Measurements from ENCODE around the gene S100A7A.

The S100A7A gene

DNA sequence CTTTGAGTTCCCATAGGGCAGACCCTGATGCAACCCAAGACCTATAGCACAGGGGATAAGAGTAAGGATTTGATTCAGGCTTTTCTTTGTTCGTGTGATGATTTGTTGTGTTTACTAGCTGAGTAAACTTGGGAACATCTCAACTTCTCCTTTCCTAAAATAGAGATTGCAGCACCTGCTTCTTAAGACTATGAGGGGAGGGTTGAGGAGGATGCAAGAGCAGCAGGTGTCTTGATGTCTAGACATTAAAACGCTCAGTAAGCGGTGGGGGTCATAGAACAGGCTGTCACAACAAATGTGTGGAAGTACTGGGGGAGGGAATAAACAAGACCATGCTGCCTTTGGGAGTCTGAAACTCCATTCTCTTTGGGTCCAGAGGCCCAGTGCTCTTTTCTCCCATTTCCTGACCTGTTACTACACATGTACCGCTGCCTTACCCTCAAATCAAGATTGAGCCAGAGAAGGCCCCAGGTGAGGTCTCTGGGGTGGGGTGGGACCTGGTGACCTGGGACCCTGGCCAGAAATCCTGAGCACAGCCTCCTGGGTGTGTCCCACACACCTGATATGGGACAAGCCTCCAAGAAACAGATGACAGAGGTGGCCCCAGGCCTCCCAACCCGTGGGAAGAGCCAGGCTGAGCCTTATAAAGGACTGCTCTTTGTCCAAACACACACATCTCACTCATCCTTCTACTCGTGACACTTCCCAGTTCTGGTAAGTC, at the start of gene S100A7A:
S100A7A (plus strand) TSS at position 671 of the 721 bp plus-strand sequence. CDS start 1,563 bp downstream, outside the sequence.
- Histone ChIP-seq H3K4me1 (ENCODE audit: control insufficient read depth in 1 of 2, insufficient read depth in 2 of 2, low read length in 2 of 2) (no peaks in the 10 kb centered on the region), H3K27ac (ENCODE audit: low read depth, low read length) (no peak within 1 kb of the TSS), H3K9ac (ENCODE audit: low read depth in 1 of 2, low read length in 2 of 2) (no peak within 1 kb of the TSS), H3K9me3 (ENCODE audit: control insufficient read depth in 1 of 2, low read length in 2 of 2) (no peaks in the 10 kb centered on the region), H3K4me3 (ENCODE audit: low read depth in 1 of 2, low read length in 2 of 2) (no peak within 1 kb of the TSS), H3K27me3 (ENCODE audit: control insufficient read depth in 1 of 2, insufficient read depth in 2 of 2, low read length in 2 of 2) (no peaks in the 10 kb centered on the region), H3K36me3 (ENCODE audit: control insufficient read depth in 1 of 2, insufficient read depth in 2 of 2, low read length in 2 of 2) (no peaks in the 10 kb centered on the region)

DNA sequence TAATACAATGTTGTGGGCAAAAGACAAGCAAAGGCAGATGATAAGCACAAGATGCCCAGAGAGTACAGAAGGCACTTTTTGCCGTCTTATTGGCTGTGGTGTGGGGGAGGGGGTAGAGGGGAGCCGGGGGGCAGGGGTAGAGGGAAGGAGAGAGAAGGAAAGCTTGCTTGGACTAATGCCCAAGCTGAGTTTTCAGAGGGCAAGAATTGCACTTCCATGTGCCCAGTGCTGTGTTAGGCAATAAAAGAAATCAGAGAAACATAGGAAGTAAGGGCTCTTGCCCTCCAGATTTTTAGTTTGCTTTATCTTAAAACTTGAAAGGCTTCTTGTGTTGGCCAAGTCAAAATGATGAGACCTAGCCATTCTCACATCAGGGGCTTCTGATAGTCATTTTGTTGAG, 49.2 kb upstream of the S100A7A start:
- Histone ChIP-seq H3K4me1 (ENCODE audit: control insufficient read depth in 1 of 2, insufficient read depth in 2 of 2, low read length in 2 of 2) (no peaks in the 10 kb centered on the region), H3K27me3 (ENCODE audit: control insufficient read depth in 1 of 2, insufficient read depth in 2 of 2, low read length in 2 of 2) (peaks cover 0 to 3% of the 10 kb centered on the region in 2 donors), H3K27ac (ENCODE audit: low read depth, low read length) (no peak overlapping the region), H3K36me3 (ENCODE audit: control insufficient read depth in 1 of 2, insufficient read depth in 2 of 2, low read length in 2 of 2) (no peaks in the 10 kb centered on the region), H3K9ac (ENCODE audit: low read depth in 1 of 2, low read length in 2 of 2) (no peak overlapping the region), H3K4me3 (ENCODE audit: low read depth in 1 of 2, low read length in 2 of 2) (no peak overlapping the region), H3K9me3 (ENCODE audit: control insufficient read depth in 1 of 2, low read length in 2 of 2) (no peaks in the 10 kb centered on the region)

DNA sequence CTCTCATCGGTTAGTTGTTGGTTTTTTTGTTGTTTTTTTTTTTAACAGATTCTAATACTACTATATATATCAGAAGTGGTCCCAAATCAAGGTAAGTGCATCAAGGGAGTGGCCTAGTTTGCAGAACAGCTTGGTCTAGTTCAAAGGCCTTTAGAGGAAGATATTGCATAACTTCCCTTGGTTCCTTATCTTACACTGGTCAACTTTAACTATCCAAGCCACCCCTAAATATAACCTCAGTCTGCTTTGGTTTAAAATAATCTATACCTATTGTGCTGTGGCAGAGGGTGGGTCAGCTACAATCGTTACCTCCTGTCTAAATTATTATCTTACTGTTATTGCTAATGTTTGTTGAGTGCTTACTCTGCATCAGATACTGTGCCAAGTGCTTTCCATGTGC, 47.8 kb upstream of the S100A7A start:
- Histone ChIP-seq H3K9me3 (ENCODE audit: control insufficient read depth in 1 of 2, low read length in 2 of 2) (no peaks in the 10 kb centered on the region), H3K27me3 (ENCODE audit: control insufficient read depth in 1 of 2, insufficient read depth in 2 of 2, low read length in 2 of 2) (peaks cover 0 to 3% of the 10 kb centered on the region in 2 donors), H3K36me3 (ENCODE audit: control insufficient read depth in 1 of 2, insufficient read depth in 2 of 2, low read length in 2 of 2) (no peaks in the 10 kb centered on the region), H3K4me3 (ENCODE audit: low read depth in 1 of 2, low read length in 2 of 2) (no peak overlapping the region), H3K9ac (ENCODE audit: low read depth in 1 of 2, low read length in 2 of 2) (no peak overlapping the region), H3K27ac (ENCODE audit: low read depth, low read length) (no peak overlapping the region), H3K4me1 (ENCODE audit: control insufficient read depth in 1 of 2, insufficient read depth in 2 of 2, low read length in 2 of 2) (no peaks in the 10 kb centered on the region)

DNA sequence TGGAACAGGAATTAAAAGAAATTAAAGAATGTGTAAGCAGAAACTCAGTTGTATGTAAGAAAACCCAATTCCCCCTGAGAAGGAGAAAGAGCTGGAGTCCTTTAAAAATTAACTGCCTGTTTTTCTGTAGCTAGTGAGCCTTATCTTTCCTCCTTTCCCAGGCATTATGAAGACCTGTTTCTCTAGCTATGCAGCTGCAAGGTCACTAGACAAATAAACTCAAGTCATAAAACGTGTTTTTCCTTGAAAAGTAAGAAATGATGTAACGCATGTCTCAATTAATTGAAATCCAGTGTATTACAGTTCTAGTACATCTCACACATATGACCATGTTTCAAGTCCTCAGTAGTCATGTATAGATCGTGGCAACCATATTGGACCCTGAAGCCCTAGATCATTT, 46.2 kb upstream of the S100A7A start:
- H3K27ac ChIP-seq (ENCODE audit: low read depth, low read length), result no peak overlapping the region
- H3K9ac ChIP-seq (ENCODE audit: low read depth in 1 of 2, low read length in 2 of 2), result no peak overlapping the region
- peaks cover 0 to 3% of the 10 kb centered on the region in 2 donors for H3K27me3 ChIP-seq (ENCODE audit: control insufficient read depth in 1 of 2, insufficient read depth in 2 of 2, low read length in 2 of 2)
- no peak overlapping the region for H3K4me3 ChIP-seq (ENCODE audit: low read depth in 1 of 2, low read length in 2 of 2)
- no peaks in the 10 kb centered on the region for H3K9me3 ChIP-seq (ENCODE audit: control insufficient read depth in 1 of 2, low read length in 2 of 2)
- H3K36me3 ChIP-seq (ENCODE audit: control insufficient read depth in 1 of 2, insufficient read depth in 2 of 2, low read length in 2 of 2), result no peaks in the 10 kb centered on the region
- no peaks in the 10 kb centered on the region for H3K4me1 ChIP-seq (ENCODE audit: control insufficient read depth in 1 of 2, insufficient read depth in 2 of 2, low read length in 2 of 2)

DNA sequence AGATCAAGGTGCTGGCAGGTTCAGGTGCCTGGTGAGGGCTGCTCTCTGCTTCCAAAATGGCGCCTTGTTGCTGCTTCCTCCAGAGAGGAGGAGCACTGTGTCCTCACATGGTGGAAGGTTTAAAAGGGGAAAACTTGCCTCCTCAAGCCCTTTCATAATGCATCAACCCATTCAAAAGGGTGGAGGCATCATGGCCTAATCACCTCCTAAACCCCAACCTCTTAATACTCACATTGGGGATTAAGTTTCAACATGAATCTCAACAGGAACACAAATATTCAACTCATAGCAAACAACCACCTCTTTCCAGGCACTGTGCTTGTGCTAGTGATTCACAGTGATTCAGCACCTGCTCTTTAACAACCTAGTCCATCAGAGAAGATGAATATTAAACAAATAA, 45.1 kb upstream of the S100A7A start:
- H3K27ac ChIP-seq (ENCODE audit: low read depth, low read length), result no peak overlapping the region

DNA sequence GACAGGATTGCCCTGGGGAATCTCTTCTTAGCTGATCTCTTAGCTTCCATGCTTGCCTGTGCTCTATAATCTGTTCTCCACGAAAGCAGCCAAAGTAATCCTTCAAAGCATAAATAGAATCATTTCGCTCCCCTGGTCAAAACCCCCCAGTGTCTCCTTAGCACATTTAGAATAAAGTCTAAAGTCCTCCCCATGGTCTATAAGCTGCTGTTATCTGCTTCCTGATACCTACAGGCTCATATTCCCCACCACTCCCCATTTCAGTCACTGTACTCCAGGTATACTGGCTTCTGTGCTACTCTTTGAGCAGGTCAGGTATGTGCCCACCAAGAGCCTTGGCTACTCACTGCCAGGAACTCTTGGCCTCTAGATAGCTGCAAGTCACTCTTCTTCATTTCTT, 43.7 kb upstream of the S100A7A start:
- H3K9ac ChIP-seq (ENCODE audit: low read depth in 1 of 2, low read length in 2 of 2), result no peak overlapping the region
- no peak overlapping the region for H3K4me3 ChIP-seq (ENCODE audit: low read depth in 1 of 2, low read length in 2 of 2)
- peaks cover 0 to 6% of the 10 kb centered on the region in 2 donors for H3K27me3 ChIP-seq (ENCODE audit: control insufficient read depth in 1 of 2, insufficient read depth in 2 of 2, low read length in 2 of 2)
- H3K27ac ChIP-seq (ENCODE audit: low read depth, low read length), result no peak overlapping the region
- H3K4me1 ChIP-seq (ENCODE audit: control insufficient read depth in 1 of 2, insufficient read depth in 2 of 2, low read length in 2 of 2), result no peaks in the 10 kb centered on the region
- no peaks in the 10 kb centered on the region for H3K9me3 ChIP-seq (ENCODE audit: control insufficient read depth in 1 of 2, low read length in 2 of 2)
- no peaks in the 10 kb centered on the region for H3K36me3 ChIP-seq (ENCODE audit: control insufficient read depth in 1 of 2, insufficient read depth in 2 of 2, low read length in 2 of 2)

More for the DNA sequence above, 45.1 kb upstream of the S100A7A start:
- Histone ChIP-seq H3K4me3 (ENCODE audit: low read depth in 1 of 2, low read length in 2 of 2) (no peak overlapping the region), H3K9ac (ENCODE audit: low read depth in 1 of 2, low read length in 2 of 2) (no peak overlapping the region), H3K27me3 (ENCODE audit: control insufficient read depth in 1 of 2, insufficient read depth in 2 of 2, low read length in 2 of 2) (peaks cover 0 to 3% of the 10 kb centered on the region in 2 donors), H3K9me3 (ENCODE audit: control insufficient read depth in 1 of 2, low read length in 2 of 2) (no peaks in the 10 kb centered on the region), H3K4me1 (ENCODE audit: control insufficient read depth in 1 of 2, insufficient read depth in 2 of 2, low read length in 2 of 2) (no peaks in the 10 kb centered on the region), H3K36me3 (ENCODE audit: control insufficient read depth in 1 of 2, insufficient read depth in 2 of 2, low read length in 2 of 2) (no peaks in the 10 kb centered on the region)

DNA sequence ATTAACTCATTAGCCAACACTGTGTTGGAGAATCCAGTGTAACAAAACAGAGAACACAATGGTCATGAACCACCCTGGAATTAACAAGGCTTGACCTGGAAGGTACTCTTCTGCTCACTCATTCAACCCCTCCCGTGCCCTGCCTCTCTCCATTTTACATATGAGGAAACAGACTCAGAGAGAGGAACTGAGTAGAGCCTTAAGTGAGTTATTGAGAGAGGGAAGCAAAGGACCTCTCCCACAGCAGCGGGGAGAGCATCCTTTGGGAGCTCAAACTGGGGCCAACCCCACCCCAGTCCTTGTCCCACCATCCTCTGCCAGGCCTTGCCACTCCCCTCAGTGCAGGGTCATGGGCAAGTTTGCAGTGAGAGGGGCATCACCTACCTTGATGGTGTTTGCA, 42.2 kb upstream of the S100A7A start:
- Histone ChIP-seq H3K4me1 (ENCODE audit: control insufficient read depth in 1 of 2, insufficient read depth in 2 of 2, low read length in 2 of 2) (no peaks in the 10 kb centered on the region), H3K27me3 (ENCODE audit: control insufficient read depth in 1 of 2, insufficient read depth in 2 of 2, low read length in 2 of 2) (peaks cover 0 to 6% of the 10 kb centered on the region in 2 donors), H3K4me3 (ENCODE audit: low read depth in 1 of 2, low read length in 2 of 2) (no peak overlapping the region), H3K27ac (ENCODE audit: low read depth, low read length) (no peak overlapping the region), H3K36me3 (ENCODE audit: control insufficient read depth in 1 of 2, insufficient read depth in 2 of 2, low read length in 2 of 2) (no peaks in the 10 kb centered on the region), H3K9me3 (ENCODE audit: control insufficient read depth in 1 of 2, low read length in 2 of 2) (no peaks in the 10 kb centered on the region), H3K9ac (ENCODE audit: low read depth in 1 of 2, low read length in 2 of 2) (no peak overlapping the region)

DNA sequence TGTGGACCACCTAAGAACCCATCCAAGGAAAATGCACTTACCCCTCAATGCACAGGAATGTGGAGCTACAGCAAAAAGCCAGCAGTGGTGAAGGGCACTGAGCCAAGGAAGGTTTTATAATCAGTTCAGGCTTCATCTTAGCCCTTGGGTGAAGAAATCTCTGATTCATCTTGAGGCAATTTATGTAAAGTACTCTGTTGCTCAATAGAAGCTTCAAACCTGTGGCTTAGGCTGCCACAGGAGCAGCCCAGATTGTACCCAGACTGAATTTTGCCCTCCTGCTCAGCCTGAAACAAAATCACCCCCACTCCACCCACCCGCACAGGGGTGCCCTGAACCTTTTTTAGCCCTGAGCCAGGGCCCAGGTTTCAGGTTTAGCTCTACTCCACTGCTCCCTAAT, 40.8 kb upstream of the S100A7A start, which contains the start of gene S100A12:
S100A12 (minus strand) TSS at position 111 of the 400 bp plus-strand sequence. CDS start 1,029 bp downstream, outside the sequence.
- Histone ChIP-seq H3K9ac (ENCODE audit: low read depth in 1 of 2, low read length in 2 of 2) (no peak within 1 kb of the TSS), H3K9me3 (ENCODE audit: control insufficient read depth in 1 of 2, low read length in 2 of 2) (no peaks in the 10 kb centered on the region), H3K36me3 (ENCODE audit: control insufficient read depth in 1 of 2, insufficient read depth in 2 of 2, low read length in 2 of 2) (no peaks in the 10 kb centered on the region), H3K4me3 (ENCODE audit: low read depth in 1 of 2, low read length in 2 of 2) (no peak within 1 kb of the TSS), H3K4me1 (ENCODE audit: control insufficient read depth in 1 of 2, insufficient read depth in 2 of 2, low read length in 2 of 2) (no peaks in the 10 kb centered on the region), H3K27me3 (ENCODE audit: control insufficient read depth in 1 of 2, insufficient read depth in 2 of 2, low read length in 2 of 2) (peaks cover 0 to 6% of the 10 kb centered on the region in 2 donors), H3K27ac (ENCODE audit: low read depth, low read length) (no peak within 1 kb of the TSS)

DNA sequence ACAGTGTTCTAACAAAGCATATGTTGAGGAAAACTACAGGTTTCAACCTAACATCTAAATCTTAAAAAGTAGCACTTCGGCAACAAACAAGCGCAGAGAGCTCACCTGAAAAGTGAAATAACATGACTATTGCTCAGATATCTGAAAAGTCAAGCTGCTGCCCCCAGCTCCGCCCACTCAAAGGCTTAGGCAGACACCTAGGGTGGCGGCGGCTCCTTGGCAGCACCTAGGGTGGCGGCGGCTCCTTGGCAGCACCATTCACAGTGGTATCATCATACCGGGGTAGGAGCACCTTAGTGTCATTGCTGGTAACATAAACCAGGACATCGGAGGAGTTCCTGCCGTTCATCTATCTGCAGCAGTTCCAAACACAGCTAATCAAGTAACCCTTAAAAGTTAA, 36.7 kb upstream of the S100A7A start:
- Histone ChIP-seq H3K27me3 (ENCODE audit: control insufficient read depth in 1 of 2, insufficient read depth in 2 of 2, low read length in 2 of 2) (peaks cover 0 to 3% of the 10 kb centered on the region in 2 donors), H3K27ac (ENCODE audit: low read depth, low read length) (no peak overlapping the region), H3K9me3 (ENCODE audit: control insufficient read depth in 1 of 2, low read length in 2 of 2) (no peaks in the 10 kb centered on the region), H3K9ac (ENCODE audit: low read depth in 1 of 2, low read length in 2 of 2) (no peak overlapping the region), H3K4me3 (ENCODE audit: low read depth in 1 of 2, low read length in 2 of 2) (no peak overlapping the region), H3K4me1 (ENCODE audit: control insufficient read depth in 1 of 2, insufficient read depth in 2 of 2, low read length in 2 of 2) (no peaks in the 10 kb centered on the region), H3K36me3 (ENCODE audit: control insufficient read depth in 1 of 2, insufficient read depth in 2 of 2, low read length in 2 of 2) (no peaks in the 10 kb centered on the region)

DNA sequence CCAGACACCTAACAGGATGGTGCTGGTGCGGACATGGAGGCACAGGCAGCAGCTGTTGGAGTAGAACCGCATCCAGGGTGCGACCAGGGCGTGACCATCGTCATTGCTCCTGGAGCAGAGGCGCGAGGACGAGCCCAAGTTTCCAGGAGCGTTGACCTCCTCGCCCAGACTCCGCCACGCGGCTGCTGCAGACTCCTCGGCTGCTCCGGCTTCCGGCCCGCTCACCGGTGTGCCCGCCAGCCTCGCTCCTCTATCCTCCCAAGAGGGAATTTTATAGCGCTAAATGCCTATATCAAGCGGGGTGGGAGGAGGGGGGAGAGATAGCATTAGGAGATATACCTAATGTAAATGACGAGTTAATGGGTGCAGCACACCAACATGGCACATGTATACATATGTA, 35.6 kb upstream of the S100A7A start:
- Histone ChIP-seq H3K36me3 (ENCODE audit: control insufficient read depth in 1 of 2, insufficient read depth in 2 of 2, low read length in 2 of 2) (no peaks in the 10 kb centered on the region), H3K4me3 (ENCODE audit: low read depth in 1 of 2, low read length in 2 of 2) (no peak overlapping the region), H3K9ac (ENCODE audit: low read depth in 1 of 2, low read length in 2 of 2) (no peak overlapping the region), H3K4me1 (ENCODE audit: control insufficient read depth in 1 of 2, insufficient read depth in 2 of 2, low read length in 2 of 2) (no peaks in the 10 kb centered on the region), H3K9me3 (ENCODE audit: control insufficient read depth in 1 of 2, low read length in 2 of 2) (no peaks in the 10 kb centered on the region), H3K27ac (ENCODE audit: low read depth, low read length) (no peak overlapping the region), H3K27me3 (ENCODE audit: control insufficient read depth in 1 of 2, insufficient read depth in 2 of 2, low read length in 2 of 2) (peaks cover 0 to 3% of the 10 kb centered on the region in 2 donors)
